Coronary artery (tissue), 2 donors: ENCODE measurements around the gene KIAA0825.

ENCODE experiments used
- DNase-seq: peaks from one replicate; pipeline ENCODE4 v3.0.0-alpha.2; 2017; ENCODE audit warnings: low spot score
- H3K27ac ChIP-seq, 2 donors: fragments of 200-600 bp; sonication (generic); one replicate each; pipeline ENCODE4 v1.5.1; 2016 to 2019
- H3K4me3 ChIP-seq: fragments of 200-600 bp; sonication (generic); 2 replicates; pipeline ENCODE4 v1.5.1; 2016; ENCODE audit warnings: mild to moderate bottlenecking, moderate library complexity
- TF ChIP-seq, protein P1 (sequence below): fragments of 200-600 bp; sonication (generic); IDR thresholded peaks from one replicate; pipeline ENCODE4 v1.5.1; 2019; ENCODE audit warnings: antibody characterized with exemption

The KIAA0825 gene

GRCh38 chr5:94309141-94309540 lies 309.3 kb downstream of the KIAA0825 start:
- DNase-seq = no peak
- TF ChIP-seq, protein P1, sequence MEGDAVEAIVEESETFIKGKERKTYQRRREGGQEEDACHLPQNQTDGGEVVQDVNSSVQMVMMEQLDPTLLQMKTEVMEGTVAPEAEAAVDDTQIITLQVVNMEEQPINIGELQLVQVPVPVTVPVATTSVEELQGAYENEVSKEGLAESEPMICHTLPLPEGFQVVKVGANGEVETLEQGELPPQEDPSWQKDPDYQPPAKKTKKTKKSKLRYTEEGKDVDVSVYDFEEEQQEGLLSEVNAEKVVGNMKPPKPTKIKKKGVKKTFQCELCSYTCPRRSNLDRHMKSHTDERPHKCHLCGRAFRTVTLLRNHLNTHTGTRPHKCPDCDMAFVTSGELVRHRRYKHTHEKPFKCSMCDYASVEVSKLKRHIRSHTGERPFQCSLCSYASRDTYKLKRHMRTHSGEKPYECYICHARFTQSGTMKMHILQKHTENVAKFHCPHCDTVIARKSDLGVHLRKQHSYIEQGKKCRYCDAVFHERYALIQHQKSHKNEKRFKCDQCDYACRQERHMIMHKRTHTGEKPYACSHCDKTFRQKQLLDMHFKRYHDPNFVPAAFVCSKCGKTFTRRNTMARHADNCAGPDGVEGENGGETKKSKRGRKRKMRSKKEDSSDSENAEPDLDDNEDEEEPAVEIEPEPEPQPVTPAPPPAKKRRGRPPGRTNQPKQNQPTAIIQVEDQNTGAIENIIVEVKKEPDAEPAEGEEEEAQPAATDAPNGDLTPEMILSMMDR = no peak
- Histone ChIP-seq H3K27ac (no peak overlapping the region), H3K4me3 (no peak overlapping the region)

- H3K27ac ChIP-seq = no peak overlapping the region
- DNase-seq = no peak
- TF ChIP-seq, protein P1 = no peak
- no peak overlapping the region for H3K4me3 ChIP-seq
Observed at GRCh38 chr5:94308442-94308841, 310.0 kb downstream of the KIAA0825 start.

DNA sequence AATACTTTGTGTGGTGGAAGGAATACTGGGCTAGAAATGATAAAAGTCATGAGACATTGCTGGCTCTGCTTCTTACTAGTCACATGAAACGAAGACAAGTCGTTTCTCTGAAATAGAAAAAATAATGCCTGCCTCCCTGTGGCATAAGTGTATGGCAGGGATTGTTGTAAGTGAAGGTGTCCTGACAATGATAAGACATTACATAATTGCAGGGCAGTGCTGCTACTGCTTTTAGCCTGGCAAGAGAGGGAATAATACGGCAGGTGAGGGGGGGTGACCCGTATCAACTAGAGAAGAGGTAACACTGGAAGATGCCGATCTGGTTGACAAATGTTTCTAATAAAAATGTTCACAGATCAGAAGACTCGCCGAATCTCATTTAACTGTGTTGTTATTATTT lies 314.3 kb downstream of the KIAA0825 start:
- TF ChIP-seq, protein P1 = no peak
- Histone ChIP-seq H3K27ac (no peak overlapping the region), H3K4me3 (no peak overlapping the region)
- DNase-seq = no peak

DNA sequence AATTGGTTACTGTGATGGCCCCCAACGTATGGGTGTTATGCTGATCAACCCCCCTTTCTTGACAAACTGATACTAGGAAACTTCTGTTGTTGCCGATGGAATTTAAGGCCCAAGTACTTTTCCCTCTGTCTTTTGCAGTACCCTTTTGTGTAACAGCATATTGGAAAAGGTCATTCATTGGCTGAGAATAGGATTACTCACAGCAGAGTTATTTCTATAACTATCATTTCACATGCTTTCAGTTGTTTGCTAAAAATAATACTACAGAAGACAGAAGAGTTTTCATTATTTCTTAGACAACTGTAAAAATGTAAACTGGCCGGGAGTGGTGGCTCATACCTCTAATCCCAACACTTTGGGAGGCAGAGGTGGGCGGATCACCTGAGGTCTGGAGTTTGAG lies 329.5 kb downstream of the KIAA0825 start:
- no peak overlapping the region for H3K4me3 ChIP-seq
- no peak for DNase-seq
- TF ChIP-seq, protein P1 = no peak

GRCh38 chr5:94285984-94286383 lies 332.4 kb downstream of the KIAA0825 start:
- Histone ChIP-seq H3K4me3 (no peak overlapping the region), H3K27ac (no peak overlapping the region)
- no peak for DNase-seq
- TF ChIP-seq, protein P1 = no peak

More for the DNA sequence above, 329.5 kb downstream of the KIAA0825 start:
- no peak overlapping the region for H3K27ac ChIP-seq

- TF ChIP-seq, protein P1 = no peak
- no peak overlapping the region for H3K4me3 ChIP-seq
- no peak overlapping the region for H3K27ac ChIP-seq
- no peak for DNase-seq
Observed at GRCh38 chr5:94283093-94283492, 335.3 kb downstream of the KIAA0825 start.

- TF ChIP-seq, protein P1 = no peak
- no peak overlapping the region for H3K27ac ChIP-seq
- H3K4me3 ChIP-seq = no peak overlapping the region
- no peak for DNase-seq
Observed at GRCh38 chr5:94281236-94281801, 337.1 kb downstream of the KIAA0825 start.
